Stimulated activated CD4-positive, alpha-beta T cell treated with anti-CD3 and anti-CD28 coated beads, Interleukin-1b, Interleukin-23, amount 100 ng/mL, for 24 hours (primary cell): Measurements from ENCODE around the gene ITGB6.

Source experiments
- DNase-seq, 4 experiments: peaks; one replicate each; pipeline ENCODE4 v3.0.0-alpha.2; 2020; ENCODE audit warnings: low read depth in 4 of 4, low spot score in 1 of 4

Gene ITGB6

DNA sequence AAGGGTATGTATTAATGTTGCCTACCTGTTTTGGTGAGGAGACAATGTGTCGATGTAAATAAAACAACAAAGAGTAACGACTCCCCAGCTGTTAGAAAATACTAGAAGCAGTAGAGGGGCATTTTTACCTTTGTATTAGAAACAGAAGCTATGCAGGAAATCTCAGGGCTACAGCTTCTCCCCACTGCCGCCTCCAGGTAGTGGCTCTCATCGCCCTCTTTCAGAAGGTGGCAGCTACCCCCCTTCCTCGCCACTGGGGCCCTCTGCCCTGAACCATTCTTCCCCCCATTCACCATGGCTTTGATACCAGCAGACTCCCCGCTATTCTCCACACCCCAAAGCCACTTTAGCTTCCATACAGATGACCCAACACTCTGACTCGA, 144.4 kb downstream of the ITGB6 start:
- no peak for DNase-seq

GRCh38 chr2:160054984-160055725, 144.9 kb downstream of the ITGB6 start:
- no peak for DNase-seq

GRCh38 chr2:160053946-160054345, 146.1 kb downstream of the ITGB6 start:
- no peak for DNase-seq

DNA sequence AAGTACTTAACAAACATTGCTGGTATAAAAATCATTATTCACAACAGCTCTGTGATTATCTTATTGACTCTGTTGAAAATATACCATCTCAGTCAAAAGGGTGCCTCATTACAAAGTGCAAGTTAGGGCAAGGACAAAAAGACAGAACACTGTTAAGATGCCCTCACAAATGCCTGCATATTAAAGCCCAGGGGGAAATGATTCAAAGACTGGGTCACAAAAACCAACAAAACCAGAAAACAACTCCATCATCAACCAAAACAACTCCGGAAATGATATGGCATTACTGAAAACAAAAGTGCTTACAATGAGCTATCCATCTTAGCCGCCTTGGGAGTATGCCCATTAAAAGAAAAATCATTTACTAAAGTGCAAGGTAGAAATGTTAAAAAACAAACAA, 147.5 kb downstream of the ITGB6 start:
- no peak for DNase-seq

- DNase-seq, result no peak
These were observed 148.7 kb downstream of the ITGB6 start for GRCh38 chr2:160051371-160051800.

GRCh38 chr2:160050147-160050546, 149.9 kb downstream of the ITGB6 start:
- no peak for DNase-seq
